Measurements from ENCODE around the gene C2orf69. TPM values are rescaled to one million over a fixed set of nuclear protein-coding genes. Genes with fewer than 3 reads are reported as not detected.
A peak's percentile ranks its signal among the peaks of the same experiment; 100 is the strongest.
"Not testable (repeated sequence)": the region's sequence is repeated elsewhere in the genome, so short reads cannot be mapped to it uniquely, and the experiment has no call there.

The C2orf69 gene
- polyA plus RNA-seq, 4 donors = 6.8 to 12.7 (median 8.0) TPM

DNA sequence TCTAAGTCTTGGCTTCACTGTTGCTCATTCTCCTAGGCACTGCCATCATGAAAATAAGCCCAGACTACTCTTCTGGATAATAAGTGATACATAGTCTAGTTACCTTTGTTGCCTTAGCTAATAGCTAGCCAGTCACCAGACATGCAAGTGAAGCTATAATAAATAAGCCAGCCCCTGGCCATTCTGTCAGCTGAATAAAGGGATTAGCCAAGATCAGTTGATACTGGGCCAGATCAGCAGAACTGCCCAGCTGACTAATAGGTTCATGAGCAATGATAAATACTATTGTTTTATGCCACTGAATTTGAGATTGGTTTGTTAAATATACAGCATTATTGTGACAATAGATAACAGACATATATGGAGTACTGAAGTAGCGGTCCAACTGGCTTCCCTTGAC lies 8.0 kb upstream of the C2orf69 start:
- FAIRE-seq = no peak
- WGBS, 3 donors = 93 to 100% (median 95%) methylated on average over 1 of the region's 1 CpG

DNA sequence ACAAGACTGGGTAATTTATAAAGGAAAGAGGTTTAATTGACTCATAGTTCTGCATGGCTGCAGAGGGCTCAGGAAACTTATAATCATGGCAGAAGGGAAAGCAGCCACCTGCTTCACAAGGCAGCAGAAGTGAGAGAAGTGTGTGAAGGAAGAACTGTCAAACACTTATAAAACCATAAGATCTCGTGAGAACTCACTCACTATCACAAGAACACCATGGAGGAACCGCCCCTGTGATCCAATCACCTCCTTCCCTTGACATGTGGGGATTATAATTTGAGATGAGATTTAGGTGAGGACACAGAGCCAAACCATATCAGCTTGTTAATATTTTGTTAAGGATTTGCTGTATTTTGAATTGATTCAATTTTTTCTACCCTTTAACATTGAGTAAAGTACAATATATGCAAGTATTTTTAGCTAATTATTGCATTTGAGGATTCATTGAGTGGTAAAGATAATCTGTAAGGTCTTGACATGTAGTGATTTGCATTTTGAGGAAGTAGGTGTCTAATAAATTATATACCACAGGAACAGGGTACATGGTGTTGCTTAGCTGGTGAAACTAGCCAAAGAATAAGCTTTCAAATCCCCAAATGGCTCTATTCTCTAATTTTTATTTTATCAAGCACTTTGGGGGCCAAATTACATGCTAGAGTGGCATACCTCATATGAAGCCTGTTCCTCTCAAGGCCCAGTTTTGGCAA lies 3.9 kb upstream of the C2orf69 start:
- no peaks in the 10 kb centered on the region for H3K27me3 ChIP-seq (ENCODE audit: control insufficient read depth in 3 of 3, insufficient read depth in 3 of 3, low read length in 3 of 3)
- WGBS, 3 donors = 72 to 90% (median 81%) methylated on average over 2 of the region's 2 CpGs
- peaks cover 0 to under 1% (median 0%) of the 10 kb centered on the region in 3 donors for H3K4me1 ChIP-seq (ENCODE audit: control insufficient read depth in 3 of 3, insufficient read depth in 2 of 3, low read depth in 1 of 3, low read length in 2 of 3)
- DNase-seq (no peak), FAIRE-seq (no peak)
- no peak overlapping the region for H3K27ac ChIP-seq (ENCODE audit: low read depth in 1 of 3, low read length in 2 of 3)
- H3K9me3 ChIP-seq (ENCODE audit: control insufficient read depth in 2 of 2, insufficient read depth in 1 of 2, low read depth in 1 of 2, low read length in 1 of 2) = no peaks in the 10 kb centered on the region
- no peak overlapping the region for H3K4me3 ChIP-seq (ENCODE audit: low read depth in 1 of 3, low read length in 3 of 3)
- H3K36me3 ChIP-seq (ENCODE audit: control insufficient read depth in 3 of 3, insufficient read depth in 2 of 3, low read depth in 1 of 3, low read length in 3 of 3) = no peaks in the 10 kb centered on the region

More for the DNA sequence above, 8.0 kb upstream of the C2orf69 start:
- Histone ChIP-seq H3K4me3 (ENCODE audit: low read depth in 1 of 3, low read length in 3 of 3) (no peak overlapping the region), H3K9me3 (ENCODE audit: control insufficient read depth in 2 of 2, insufficient read depth in 1 of 2, low read depth in 1 of 2, low read length in 1 of 2) (no peaks in the 10 kb centered on the region), H3K4me1 (ENCODE audit: control insufficient read depth in 3 of 3, insufficient read depth in 2 of 3, low read depth in 1 of 3, low read length in 2 of 3) (no peaks in the 10 kb centered on the region), H3K36me3 (ENCODE audit: control insufficient read depth in 3 of 3, insufficient read depth in 2 of 3, low read depth in 1 of 3, low read length in 3 of 3) (no peaks in the 10 kb centered on the region), H3K27ac (ENCODE audit: low read depth in 1 of 3, low read length in 2 of 3) (no peak overlapping the region), H3K27me3 (ENCODE audit: control insufficient read depth in 3 of 3, insufficient read depth in 3 of 3, low read length in 3 of 3) (peaks cover 0 to 2% (median 0%) of the 10 kb centered on the region in 3 donors)
- DNase-seq = no peak

DNA sequence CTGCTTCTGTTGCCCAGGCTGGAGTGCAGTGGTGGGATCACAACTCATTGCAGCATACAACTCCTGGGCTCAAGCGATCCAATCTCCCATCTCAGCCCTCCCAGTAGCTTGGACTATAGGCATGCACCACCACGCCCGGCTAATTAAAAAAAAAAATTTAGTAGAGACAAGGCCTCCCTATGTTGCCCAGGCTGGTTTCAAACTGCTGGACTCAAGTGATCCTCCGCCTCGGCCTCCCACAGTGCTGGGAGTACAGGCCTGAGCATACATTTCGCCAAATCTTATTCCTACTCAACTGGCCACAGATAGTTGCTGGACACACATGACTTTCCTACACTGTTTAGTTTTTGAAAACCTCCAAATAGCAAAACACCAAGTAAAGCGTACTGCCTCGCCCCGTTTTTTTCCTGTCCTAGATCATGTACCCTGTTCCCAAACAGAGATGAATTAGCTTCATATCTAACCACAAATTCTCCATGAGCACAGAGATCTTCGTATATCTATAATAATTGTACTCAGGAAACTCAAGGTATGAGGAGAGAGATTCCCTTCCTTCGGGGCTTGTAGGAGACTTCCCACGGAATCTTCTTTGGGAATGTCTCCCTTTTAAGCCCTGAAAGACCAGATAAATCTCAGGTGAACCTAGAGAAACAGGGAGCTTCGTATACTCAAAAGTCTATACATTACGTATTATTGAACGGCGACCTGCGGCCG lies 598 bp upstream of the C2orf69 start:
- FAIRE-seq (no peak), DNase-seq (no peak)
- H3K4me3 ChIP-seq (ENCODE audit: low read depth in 1 of 3, low read length in 3 of 3) = peak overlapping the region; percentile 28 to 71 (median 70)
- no peaks in the 10 kb centered on the region for H3K9me3 ChIP-seq (ENCODE audit: control insufficient read depth in 2 of 2, insufficient read depth in 1 of 2, low read depth in 1 of 2, low read length in 1 of 2)
- H3K27me3 ChIP-seq (ENCODE audit: control insufficient read depth in 3 of 3, insufficient read depth in 3 of 3, low read length in 3 of 3) = no peaks in the 10 kb centered on the region
- H3K36me3 ChIP-seq (ENCODE audit: control insufficient read depth in 3 of 3, insufficient read depth in 2 of 3, low read depth in 1 of 3, low read length in 3 of 3) = peaks cover 0 to 2% (median 0%) of the 10 kb centered on the region in 3 donors
- WGBS, 3 donors = 38 to 43% (median 42%) methylated on average over 18 of the region's 18 CpGs
- peaks cover 0 to 7% (median 0%) of the 10 kb centered on the region in 3 donors for H3K4me1 ChIP-seq (ENCODE audit: control insufficient read depth in 3 of 3, insufficient read depth in 2 of 3, low read depth in 1 of 3, low read length in 2 of 3)
- H3K27ac ChIP-seq (ENCODE audit: low read depth in 1 of 3, low read length in 2 of 3) = peak overlapping the region in 2 of 3 donors; percentile 38 to 98

DNA sequence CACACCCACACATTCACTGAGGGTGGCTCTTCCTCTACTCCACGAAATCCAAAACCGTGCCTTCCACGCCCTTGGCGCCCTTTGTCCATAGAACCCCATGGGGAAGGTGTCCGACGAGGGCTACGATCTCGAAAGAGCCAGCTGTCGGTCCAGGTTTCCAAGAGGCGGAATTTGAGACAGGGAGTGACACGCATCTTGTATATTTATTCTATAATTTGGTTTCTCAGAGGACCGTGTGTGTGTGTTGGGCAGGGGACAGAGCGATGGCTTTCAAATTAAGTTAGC lies 726 bp downstream of the C2orf69 start:
- H3K4me3 ChIP-seq (ENCODE audit: low read depth in 1 of 3, low read length in 3 of 3) = peak overlapping the region; percentile 70 to 81 (median 71)
- peaks cover 0 to 7% (median 0%) of the 10 kb centered on the region in 3 donors for H3K4me1 ChIP-seq (ENCODE audit: control insufficient read depth in 3 of 3, insufficient read depth in 2 of 3, low read depth in 1 of 3, low read length in 2 of 3)
- no peaks in the 10 kb centered on the region for H3K27me3 ChIP-seq (ENCODE audit: control insufficient read depth in 3 of 3, insufficient read depth in 3 of 3, low read length in 3 of 3)
- H3K36me3 ChIP-seq (ENCODE audit: control insufficient read depth in 3 of 3, insufficient read depth in 2 of 3, low read depth in 1 of 3, low read length in 3 of 3) = peaks cover 0 to 5% (median 4%) of the 10 kb centered on the region in 3 donors
- 0 to 1% (median 0%) methylated on average over 13 of the region's 13 CpGs for WGBS, 3 donors
- peak overlapping the region; percentile 88 to 98 (median 98) for H3K27ac ChIP-seq (ENCODE audit: low read depth in 1 of 3, low read length in 2 of 3)
- FAIRE-seq (no peak), DNase-seq (peak in 1 of 2 donors; percentile 61)
- peaks cover 0 to 4% of the 10 kb centered on the region in 2 donors for H3K9me3 ChIP-seq (ENCODE audit: control insufficient read depth in 2 of 2, insufficient read depth in 1 of 2, low read depth in 1 of 2, low read length in 1 of 2)

DNA sequence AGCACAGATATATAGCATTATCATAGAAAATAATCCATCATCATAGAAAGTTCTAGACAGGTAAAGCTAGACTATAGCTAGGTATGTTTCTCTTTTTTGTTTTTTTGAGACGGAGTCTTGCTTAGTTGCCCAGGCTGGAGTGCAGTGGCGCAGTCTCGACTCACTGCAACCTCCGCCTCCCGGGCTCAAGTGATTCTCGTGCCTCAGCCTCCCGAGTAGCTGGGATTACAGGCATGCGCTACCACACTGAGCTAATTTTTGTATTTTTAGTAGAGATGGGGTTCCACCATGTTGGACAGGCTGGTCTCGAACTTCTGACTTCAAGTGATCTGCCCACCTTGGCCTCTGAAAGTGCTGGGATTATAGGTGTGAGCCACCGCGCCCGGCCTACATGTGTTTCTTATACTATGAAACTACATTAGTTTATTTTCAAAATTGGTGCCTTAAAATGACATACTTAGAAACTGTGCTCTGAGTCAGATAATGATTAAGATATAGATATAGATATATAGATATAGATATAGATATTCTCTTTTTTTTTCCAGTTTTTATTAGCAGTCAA lies 1.5 kb downstream of the C2orf69 start:
- H3K9me3 ChIP-seq (ENCODE audit: control insufficient read depth in 2 of 2, insufficient read depth in 1 of 2, low read depth in 1 of 2, low read length in 1 of 2) = peaks cover 0 to 12% of the 10 kb centered on the region in 2 donors
- peak overlapping the region in 1 of 3 donors; percentile 98 for H3K27ac ChIP-seq (ENCODE audit: low read depth in 1 of 3, low read length in 2 of 3)
- H3K36me3 ChIP-seq (ENCODE audit: control insufficient read depth in 3 of 3, insufficient read depth in 2 of 3, low read depth in 1 of 3, low read length in 3 of 3); H3K27me3 ChIP-seq (ENCODE audit: control insufficient read depth in 3 of 3, insufficient read depth in 3 of 3, low read length in 3 of 3); FAIRE-seq; DNase-seq; H3K4me1 ChIP-seq (ENCODE audit: control insufficient read depth in 3 of 3, insufficient read depth in 2 of 3, low read depth in 1 of 3, low read length in 2 of 3): not testable (repeated sequence)
- 85 to 90% (median 89%) methylated on average over 12 of the region's 12 CpGs for WGBS, 3 donors
- H3K4me3 ChIP-seq (ENCODE audit: low read depth in 1 of 3, low read length in 3 of 3) = peak overlapping the region in 2 of 3 donors; percentile 70 to 81

DNA sequence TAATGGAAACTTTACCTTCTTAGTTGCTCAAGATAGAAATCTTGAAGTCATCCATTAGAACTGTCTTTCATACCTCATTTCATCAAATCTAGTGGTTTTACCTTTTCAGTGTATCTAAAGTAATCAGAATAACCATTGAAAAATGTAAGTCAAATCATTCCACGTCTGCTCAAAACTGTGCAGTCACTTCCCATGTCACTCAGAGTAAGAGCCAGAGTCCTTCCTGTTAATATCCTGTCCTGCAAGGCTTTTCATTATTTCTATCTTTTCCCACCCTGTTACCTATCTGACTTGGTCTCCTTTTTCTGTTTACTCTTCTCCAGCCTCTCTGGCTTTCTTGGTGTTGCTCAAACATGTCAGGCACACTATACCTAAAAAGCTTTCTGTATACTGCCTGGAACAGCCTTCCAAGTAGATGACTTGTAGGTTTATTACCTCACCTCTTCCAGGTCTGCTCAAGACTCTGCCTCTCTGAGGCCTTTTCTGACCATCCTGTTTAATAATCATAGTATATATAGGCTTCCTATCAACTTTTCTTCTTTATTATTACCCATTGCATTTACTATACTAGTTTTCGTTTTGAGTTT lies 3.4 kb downstream of the C2orf69 start:
- Histone ChIP-seq H3K9me3 (ENCODE audit: control insufficient read depth in 2 of 2, insufficient read depth in 1 of 2, low read depth in 1 of 2, low read length in 1 of 2) (peaks cover 0 to 12% of the 10 kb centered on the region in 2 donors), H3K27ac (ENCODE audit: low read depth in 1 of 3, low read length in 2 of 3) (no peak overlapping the region), H3K27me3 (ENCODE audit: control insufficient read depth in 3 of 3, insufficient read depth in 3 of 3, low read length in 3 of 3) (no peaks in the 10 kb centered on the region), H3K36me3 (ENCODE audit: control insufficient read depth in 3 of 3, insufficient read depth in 2 of 3, low read depth in 1 of 3, low read length in 3 of 3) (peaks cover 3 to 15% (median 7%) of the 10 kb centered on the region in 3 donors), H3K4me1 (ENCODE audit: control insufficient read depth in 3 of 3, insufficient read depth in 2 of 3, low read depth in 1 of 3, low read length in 2 of 3) (peaks cover 0 to 7% (median 0%) of the 10 kb centered on the region in 3 donors), H3K4me3 (ENCODE audit: low read depth in 1 of 3, low read length in 3 of 3) (no peak overlapping the region)
- 72 to 81% (median 76%) methylated on average over 2 of the region's 2 CpGs for WGBS, 3 donors
- FAIRE-seq (no peak), DNase-seq (no peak)

DNA sequence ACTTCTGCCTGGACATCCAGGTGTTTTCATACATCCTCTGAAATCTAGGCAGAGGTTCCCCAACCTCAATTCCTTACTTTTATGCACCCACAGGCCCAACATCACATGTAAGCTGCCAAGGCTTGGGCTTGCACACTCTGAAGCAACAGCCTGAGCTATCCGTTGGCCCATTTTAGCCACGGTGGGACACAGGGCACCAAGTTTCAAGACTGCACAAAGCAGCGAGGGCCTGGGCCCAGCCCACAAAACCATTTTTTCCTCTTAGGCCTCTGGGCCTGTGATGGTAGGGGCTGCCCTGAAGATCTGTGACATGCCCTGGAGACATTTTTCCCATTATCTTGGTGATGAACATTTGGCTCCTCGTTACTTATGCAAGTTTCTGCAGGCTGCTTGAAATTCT lies 5.9 kb downstream of the C2orf69 start:
- Histone ChIP-seq H3K27ac (ENCODE audit: low read depth in 1 of 3, low read length in 2 of 3) (no peak overlapping the region), H3K4me1 (ENCODE audit: control insufficient read depth in 3 of 3, insufficient read depth in 2 of 3, low read depth in 1 of 3, low read length in 2 of 3) (peaks cover 0 to 7% (median 0%) of the 10 kb centered on the region in 3 donors), H3K27me3 (ENCODE audit: control insufficient read depth in 3 of 3, insufficient read depth in 3 of 3, low read length in 3 of 3) (no peaks in the 10 kb centered on the region), H3K9me3 (ENCODE audit: control insufficient read depth in 2 of 2, insufficient read depth in 1 of 2, low read depth in 1 of 2, low read length in 1 of 2) (peaks cover 0 to 12% of the 10 kb centered on the region in 2 donors), H3K4me3 (ENCODE audit: low read depth in 1 of 3, low read length in 3 of 3) (no peak overlapping the region), H3K36me3 (ENCODE audit: control insufficient read depth in 3 of 3, insufficient read depth in 2 of 3, low read depth in 1 of 3, low read length in 3 of 3) (peaks cover 3 to 16% (median 7%) of the 10 kb centered on the region in 3 donors)
- DNase-seq = no peak
- FAIRE-seq = no peak
- WGBS, 3 donors = 84 to 94% (median 87%) methylated on average over 4 of the region's 4 CpGs

DNA sequence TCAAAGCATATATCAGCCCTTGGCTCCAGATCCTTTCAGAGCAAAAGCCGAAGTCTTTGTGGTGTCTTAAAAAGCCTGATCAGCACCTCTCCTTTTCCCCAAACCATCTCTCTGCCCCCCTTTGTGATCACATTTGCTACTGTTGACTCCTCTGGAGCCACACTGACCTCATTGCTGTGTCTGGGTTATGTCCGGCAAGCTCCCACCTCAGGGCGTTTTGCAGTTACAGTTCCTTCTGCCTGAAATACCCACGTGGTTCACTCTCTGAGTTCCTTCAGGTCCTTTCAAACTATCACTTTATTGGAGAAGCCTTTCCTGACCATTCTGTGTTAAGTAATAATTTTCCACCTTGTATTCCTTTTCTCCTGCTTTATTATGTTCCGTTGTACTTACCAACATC lies 11.8 kb downstream of the C2orf69 start:
- H3K4me1 ChIP-seq (ENCODE audit: control insufficient read depth in 3 of 3, insufficient read depth in 2 of 3, low read depth in 1 of 3, low read length in 2 of 3) = no peaks in the 10 kb centered on the region
- H3K4me3 ChIP-seq (ENCODE audit: low read depth in 1 of 3, low read length in 3 of 3) = no peak overlapping the region
- H3K27ac ChIP-seq (ENCODE audit: low read depth in 1 of 3, low read length in 2 of 3) = no peak overlapping the region
- no peak for DNase-seq
- WGBS, 3 donors = 69 to 88% (median 73%) methylated on average over 5 of the region's 5 CpGs
- H3K9me3 ChIP-seq (ENCODE audit: control insufficient read depth in 2 of 2, insufficient read depth in 1 of 2, low read depth in 1 of 2, low read length in 1 of 2) = no peaks in the 10 kb centered on the region
- no peaks in the 10 kb centered on the region for H3K27me3 ChIP-seq (ENCODE audit: control insufficient read depth in 3 of 3, insufficient read depth in 3 of 3, low read length in 3 of 3)
- FAIRE-seq = no peak
- peaks cover 0 to 12% (median 3%) of the 10 kb centered on the region in 3 donors for H3K36me3 ChIP-seq (ENCODE audit: control insufficient read depth in 3 of 3, insufficient read depth in 2 of 3, low read depth in 1 of 3, low read length in 3 of 3)
